CD4-positive, alpha-beta T cell treated with Interleukin-1 beta for 1 hour (primary cell): Measurements from ENCODE around the gene ATP8A1.
"Not testable (repeated sequence)": the region's sequence is repeated elsewhere in the genome, so short reads cannot be mapped to it uniquely, and the experiment has no call there.

ENCODE experiments used
- DNase-seq, 2 donors: peaks; one replicate each; pipeline ENCODE4 v3.0.0-alpha.2; 2020 to 2022

Gene ATP8A1

DNA sequence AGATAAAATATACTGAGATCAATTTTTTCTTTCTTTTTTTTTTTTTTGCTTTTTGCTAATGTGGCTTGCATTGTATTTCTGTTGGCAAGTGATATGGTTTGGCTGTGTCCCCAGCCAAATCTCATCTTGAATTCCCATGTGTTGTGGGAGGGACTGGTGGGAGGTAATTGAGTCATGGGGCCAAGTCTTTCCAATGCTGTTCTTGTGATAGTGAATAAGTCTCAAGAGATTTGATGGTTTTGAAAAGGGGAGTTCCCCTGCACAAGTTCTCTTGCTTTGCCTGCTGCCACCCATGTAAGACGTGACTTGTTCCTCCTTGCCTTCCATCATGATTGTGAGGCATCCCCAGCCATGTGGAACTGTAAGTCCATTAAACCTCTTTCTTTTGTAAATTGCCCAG lies 195.7 kb downstream of the ATP8A1 start:
- not testable (repeated sequence) for DNase-seq

GRCh38 chr4:42460043-42460442 lies 196.9 kb downstream of the ATP8A1 start:
- no peak for DNase-seq

- no peak for DNase-seq
Measured at GRCh38 chr4:42458657-42459056, 198.2 kb downstream of the ATP8A1 start.

GRCh38 chr4:42454755-42455420 lies 202.0 kb downstream of the ATP8A1 start:
- no peak for DNase-seq

DNA sequence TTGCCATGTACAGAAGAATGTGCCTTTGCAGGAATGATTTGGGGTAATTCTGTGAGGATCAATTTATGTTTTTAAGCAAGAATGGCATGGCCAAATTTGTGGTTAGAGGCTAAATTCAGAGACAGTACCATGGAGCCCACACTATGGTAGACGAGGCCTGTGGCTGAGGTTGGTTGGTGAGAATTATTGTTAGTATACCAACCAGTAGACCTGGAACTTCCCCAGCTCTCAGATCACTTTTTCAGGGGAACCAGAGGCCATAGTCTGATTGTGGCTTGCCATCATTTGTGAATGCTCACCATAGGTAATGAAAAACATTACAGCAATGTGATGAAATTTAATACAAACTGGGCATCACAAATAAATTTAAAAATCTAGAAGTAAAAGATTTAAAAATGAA lies 203.3 kb downstream of the ATP8A1 start:
- DNase-seq, result no peak

DNA sequence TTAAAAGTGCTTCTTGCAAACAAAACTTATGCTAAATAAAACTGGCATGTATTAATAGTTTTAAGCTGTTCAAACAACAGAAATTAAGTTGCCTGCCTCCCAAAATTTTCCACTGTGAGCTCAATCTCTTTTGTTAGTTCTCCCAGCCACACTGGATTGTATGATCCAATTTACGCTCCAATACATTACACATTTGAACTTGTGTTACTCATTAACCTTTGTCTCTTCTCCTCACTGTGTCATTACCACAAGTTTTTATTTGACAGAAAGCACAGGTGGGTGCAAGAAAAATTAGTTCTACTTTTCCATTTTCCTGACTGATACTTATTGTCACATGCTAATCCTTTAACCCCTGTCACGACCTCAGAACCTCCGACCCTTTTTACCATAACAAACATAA lies 204.1 kb downstream of the ATP8A1 start:
- no peak for DNase-seq

DNA sequence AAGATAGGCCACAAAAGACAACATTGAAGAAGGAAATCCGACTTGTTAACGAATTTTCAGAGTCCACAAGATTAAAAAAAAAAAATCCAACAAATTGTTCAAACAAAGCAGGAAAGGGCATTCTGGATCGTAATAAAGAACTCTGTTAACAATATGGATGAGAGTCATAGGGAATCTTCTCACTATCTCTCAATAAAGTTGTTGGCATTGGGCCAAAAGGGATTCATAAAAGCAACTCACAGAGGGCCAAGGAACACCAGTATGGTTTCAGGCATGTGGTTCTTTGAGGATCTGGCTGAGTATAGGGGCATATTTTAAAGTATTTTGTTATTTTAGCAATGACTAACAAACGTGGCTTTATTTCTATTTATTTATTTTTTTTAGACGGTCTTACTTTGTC lies 210.1 kb downstream of the ATP8A1 start:
- no peak for DNase-seq

DNA sequence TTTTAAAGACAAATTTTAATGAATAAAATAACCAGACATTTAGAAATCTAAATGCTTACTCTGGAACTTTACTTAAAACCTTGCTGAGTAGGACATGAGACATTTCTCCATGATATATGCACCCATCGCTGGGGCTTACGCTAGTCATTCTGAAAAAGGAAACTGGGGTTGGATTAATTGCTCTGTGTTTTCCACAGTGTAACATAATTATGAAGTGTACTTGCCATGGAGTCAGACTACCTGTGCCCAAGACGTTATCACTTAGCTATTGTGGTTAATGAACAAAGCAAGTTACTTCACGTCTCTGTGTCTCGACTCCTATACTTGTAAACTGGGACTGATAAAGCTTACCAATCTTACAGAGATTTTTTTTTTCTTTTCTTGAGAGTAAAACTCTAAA lies 211.9 kb downstream of the ATP8A1 start:
- no peak for DNase-seq

- DNase-seq, result no peak
Measured at GRCh38 chr4:42442601-42443000, 214.3 kb downstream of the ATP8A1 start.

DNA sequence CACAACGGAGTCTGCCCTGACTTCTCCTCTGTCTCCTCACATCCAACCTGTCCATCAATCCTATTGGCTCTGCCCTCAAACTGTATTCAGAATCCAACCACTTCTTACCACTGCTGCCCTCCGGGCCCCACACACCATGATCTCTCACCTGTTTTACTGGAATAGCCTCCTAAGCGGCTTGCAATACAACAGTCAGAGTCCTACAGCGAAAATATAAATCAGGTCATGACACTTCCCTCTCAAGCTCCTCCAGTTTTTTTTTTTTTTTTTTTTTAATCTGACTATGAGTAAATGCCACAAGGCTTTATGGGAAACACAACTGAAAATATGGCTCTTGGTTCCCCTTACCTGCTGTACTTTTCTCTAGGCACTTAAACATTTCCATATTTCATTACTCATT lies 216.8 kb downstream of the ATP8A1 start:
- no peak for DNase-seq

GRCh38 chr4:42436928-42437565 lies 219.9 kb downstream of the ATP8A1 start:
- no peak for DNase-seq

DNA sequence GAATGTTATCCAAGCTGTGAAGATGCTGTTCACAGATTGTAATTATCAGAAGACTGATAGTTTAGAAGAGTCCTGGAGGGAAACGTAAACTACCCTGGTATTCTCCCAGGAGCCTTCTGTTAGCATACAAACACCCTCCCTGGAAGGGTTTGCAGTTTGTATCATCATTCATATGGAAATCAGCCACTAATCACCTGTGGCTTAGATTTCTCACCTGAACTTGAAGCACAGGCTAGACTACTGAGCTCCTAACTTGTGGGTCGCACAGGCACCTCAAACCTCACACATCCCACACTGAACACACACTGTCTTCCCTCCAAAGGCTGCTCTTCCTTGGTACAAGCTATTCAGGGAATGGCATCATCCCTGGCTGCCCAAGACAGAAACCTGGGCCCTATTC lies 228.9 kb downstream of the ATP8A1 start:
- no peak for DNase-seq

DNA sequence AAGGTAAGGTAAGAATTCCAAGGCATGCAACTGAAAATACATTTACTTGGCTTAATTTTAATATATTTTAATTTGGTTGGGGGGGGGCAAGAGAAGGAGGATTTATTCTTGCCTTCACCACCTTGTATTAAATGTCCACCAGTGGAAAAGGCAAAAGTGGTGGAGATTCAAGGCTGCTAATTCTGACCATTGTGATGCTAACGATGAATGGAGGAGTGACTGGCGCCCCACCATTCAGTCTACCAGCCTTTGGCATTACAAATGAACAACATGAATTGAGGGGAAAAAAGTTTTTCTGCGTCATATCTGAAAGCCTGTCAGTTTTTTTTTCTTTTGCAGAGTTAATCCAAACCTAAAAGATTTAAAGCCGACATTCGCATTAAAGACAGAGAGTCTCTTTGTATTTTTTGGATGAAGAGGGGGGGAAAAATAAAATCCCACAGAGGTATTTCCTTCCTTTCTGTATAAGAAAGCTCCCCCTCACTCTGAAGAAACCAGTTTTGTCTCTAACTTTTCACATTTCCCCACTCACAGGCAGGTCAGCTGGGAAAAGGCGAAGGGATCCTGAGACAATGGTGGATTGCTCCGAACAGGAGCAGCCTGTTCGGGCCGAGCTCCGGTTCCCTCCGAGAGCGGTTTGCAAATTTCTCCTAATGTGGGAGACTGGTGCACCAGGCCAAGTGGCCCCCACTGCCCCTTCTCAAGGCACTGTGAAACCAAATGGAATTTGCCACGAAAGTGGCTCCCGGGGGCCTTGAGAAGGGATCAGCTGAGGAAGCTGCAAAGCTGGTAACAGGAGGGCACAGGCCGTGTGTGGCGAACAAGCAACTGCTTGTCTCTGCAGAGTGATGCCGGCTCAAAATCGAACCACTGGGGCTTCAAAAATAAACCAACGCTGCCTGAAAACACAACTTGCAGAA lies 231.5 kb downstream of the ATP8A1 start:
- DNase-seq, result no peak

GRCh38 chr4:42420140-42420539 lies 236.8 kb downstream of the ATP8A1 start:
- DNase-seq, result no peak

DNA sequence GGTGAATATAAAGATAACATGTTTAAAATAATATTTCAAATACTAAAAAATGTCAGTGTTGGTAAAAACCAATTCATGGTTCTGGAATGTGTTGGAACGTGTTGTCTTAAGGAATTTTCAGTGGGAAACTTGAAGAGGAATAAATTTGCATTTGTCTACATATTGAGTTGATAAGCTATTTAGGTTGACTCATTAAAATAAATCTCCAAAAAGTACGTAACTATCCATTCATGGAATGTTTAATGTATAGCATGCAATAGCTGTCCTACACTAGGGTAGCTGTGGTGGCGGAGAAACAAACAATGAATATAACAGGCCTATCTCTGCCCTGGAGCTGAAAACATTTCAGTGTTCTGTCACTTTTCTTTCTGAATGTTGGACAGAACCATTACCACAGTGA lies 239.4 kb downstream of the ATP8A1 start:
- DNase-seq, result no peak

DNA sequence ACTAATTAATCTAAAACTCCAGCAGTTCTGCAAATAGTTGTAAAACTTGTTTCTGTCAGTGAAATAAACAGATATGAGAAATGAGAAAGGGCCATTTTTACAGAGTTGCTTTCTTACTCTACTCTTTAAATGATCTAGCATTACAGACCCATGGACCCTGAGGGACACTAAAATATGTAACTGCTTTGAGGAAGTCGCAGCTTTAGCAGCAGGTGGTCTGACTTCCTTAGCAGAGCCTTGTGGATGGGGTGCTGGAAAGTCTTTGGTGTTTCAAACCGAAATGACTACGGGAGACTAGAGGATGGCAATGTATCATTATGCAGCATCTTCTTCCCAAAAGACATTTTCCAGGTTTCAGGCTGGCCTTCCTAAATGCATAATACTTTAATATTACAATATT lies 240.9 kb downstream of the ATP8A1 start:
- DNase-seq, result no peak

GRCh38 chr4:42415281-42415680 lies 241.6 kb downstream of the ATP8A1 start:
- DNase-seq, result no peak

GRCh38 chr4:42412251-42412650 lies 244.7 kb downstream of the ATP8A1 start:
- DNase-seq, result no peak

- DNase-seq, result no peak
Measured at GRCh38 chr4:42411803-42412202, 245.1 kb downstream of the ATP8A1 start.

DNA sequence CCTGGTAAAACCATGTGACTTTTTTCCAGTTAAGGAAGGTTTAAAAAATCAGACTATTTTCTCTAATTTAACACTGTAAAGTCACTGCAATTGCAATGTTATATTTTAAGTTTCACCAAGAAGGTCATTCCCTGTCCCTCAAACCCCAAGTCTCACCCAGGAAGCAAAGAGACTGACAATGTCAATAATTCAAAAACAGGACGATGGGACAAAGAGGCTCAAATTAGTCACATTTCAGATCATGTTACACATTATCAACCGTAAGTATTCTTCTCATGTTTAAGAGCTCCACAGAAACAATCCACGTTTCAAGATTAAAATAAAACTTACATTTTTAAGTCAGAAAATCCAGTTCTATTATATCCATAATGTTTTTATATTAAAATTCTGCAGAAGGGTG lies 246.5 kb downstream of the ATP8A1 start:
- no peak for DNase-seq

GRCh38 chr4:42404001-42404400 lies 252.9 kb downstream of the ATP8A1 start:
- DNase-seq, result no peak

- no peak for DNase-seq
Measured at GRCh38 chr4:42401171-42401570, 255.7 kb downstream of the ATP8A1 start.

DNA sequence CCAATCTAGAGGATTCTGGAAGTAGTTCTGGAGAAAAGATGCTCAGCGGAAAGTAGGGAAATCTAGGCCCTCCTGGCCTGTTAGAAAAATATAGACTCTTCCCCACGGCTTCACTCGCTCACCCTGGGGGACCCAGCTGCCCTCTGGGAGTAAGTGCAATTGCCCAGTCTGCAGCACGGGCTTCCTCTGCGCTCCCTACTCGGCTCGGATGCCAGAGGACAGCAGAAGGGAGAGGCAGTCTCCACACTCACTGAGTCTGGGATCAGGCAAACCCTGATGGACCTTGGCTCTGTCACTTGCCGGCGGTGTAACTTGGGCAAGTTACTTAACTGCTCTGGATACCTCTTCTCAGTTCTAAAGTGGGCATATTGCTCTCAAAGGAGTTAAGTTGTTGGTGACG lies 257.5 kb downstream of the ATP8A1 start:
- no peak for DNase-seq

DNA sequence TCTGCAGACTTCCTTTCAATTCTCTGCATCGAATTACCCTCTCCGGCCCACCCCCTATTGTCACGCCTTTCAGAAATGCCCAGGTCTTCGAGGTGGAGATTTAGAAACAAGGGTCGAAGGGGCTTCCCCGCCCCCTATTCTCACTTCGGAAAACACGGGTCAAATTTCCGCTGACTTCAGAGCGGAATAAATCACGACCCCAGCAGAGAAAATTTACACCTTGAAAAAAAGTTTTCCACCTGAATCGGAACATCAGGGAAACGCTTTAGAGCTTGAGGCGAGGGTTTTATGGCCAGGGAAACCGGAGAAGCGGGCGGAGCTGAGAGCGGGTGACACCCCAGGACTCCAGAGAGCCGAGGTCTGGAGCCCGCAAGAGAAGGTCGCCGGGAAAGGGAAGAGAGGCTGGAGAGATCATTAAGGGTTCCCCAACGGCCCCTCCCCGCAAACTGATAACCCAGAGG lies 258.0 kb downstream of the ATP8A1 start:
- DNase-seq, result no peak
